HG03575 (cell line): ENCODE results near the gene LDB2.
"Not testable (repeated sequence)": the region's sequence is repeated elsewhere in the genome, so short reads cannot be mapped to it uniquely, and the experiment has no call there.

ENCODE experiments used
- ATAC-seq: cut with Tn5 transposase; IDR thresholded peaks from one replicate; pipeline ENCODE4 v1.9.1; 2021; ENCODE audit not compliant: unreplicated experiment, insufficient number of reproducible peaks, low FRiP score; ENCODE audit errors: extremely low read depth

LDB2 gene

GRCh38 chr4:16555156-16555555 lies 343.3 kb downstream of the LDB2 start:
- ATAC-seq, result no peak

- ATAC-seq, result no peak
These were observed 347.9 kb downstream of the LDB2 start for GRCh38 chr4:16550531-16550930.

- no peak for ATAC-seq
These were observed 352.8 kb downstream of the LDB2 start for GRCh38 chr4:16545656-16546055.

GRCh38 chr4:16544869-16545268 lies 353.6 kb downstream of the LDB2 start:
- no peak for ATAC-seq

GRCh38 chr4:16544251-16544721 lies 354.2 kb downstream of the LDB2 start:
- no peak for ATAC-seq

- ATAC-seq, result no peak
These were observed 360.5 kb downstream of the LDB2 start for GRCh38 chr4:16537926-16538325.

GRCh38 chr4:16532240-16532970 lies 366.0 kb downstream of the LDB2 start:
- no peak for ATAC-seq

GRCh38 chr4:16530688-16531635 lies 367.5 kb downstream of the LDB2 start:
- no peak for ATAC-seq

GRCh38 chr4:16524911-16525554 lies 373.4 kb downstream of the LDB2 start:
- ATAC-seq, result no peak

- no peak for ATAC-seq
These were observed 374.0 kb downstream of the LDB2 start for GRCh38 chr4:16524406-16524805.

GRCh38 chr4:16523526-16523925 lies 374.9 kb downstream of the LDB2 start:
- not testable (repeated sequence) for ATAC-seq

GRCh38 chr4:16521156-16521915 lies 377.1 kb downstream of the LDB2 start:
- ATAC-seq, result no peak

GRCh38 chr4:16516796-16517439 lies 381.5 kb downstream of the LDB2 start:
- no peak for ATAC-seq

GRCh38 chr4:16513876-16514275 lies 384.6 kb downstream of the LDB2 start:
- ATAC-seq, result no peak

- no peak for ATAC-seq
These were observed 389.5 kb downstream of the LDB2 start for GRCh38 chr4:16508968-16509367.

- no peak for ATAC-seq
These were observed 392.7 kb downstream of the LDB2 start for GRCh38 chr4:16505726-16506125.

- ATAC-seq, result no peak
These were observed 393.2 kb downstream of the LDB2 start for GRCh38 chr4:16505267-16505666.

- no peak for ATAC-seq
These were observed 394.9 kb downstream of the LDB2 start for GRCh38 chr4:16503421-16504100.
